ENCODE data around the gene INHBB.

Gene INHBB

DNA sequence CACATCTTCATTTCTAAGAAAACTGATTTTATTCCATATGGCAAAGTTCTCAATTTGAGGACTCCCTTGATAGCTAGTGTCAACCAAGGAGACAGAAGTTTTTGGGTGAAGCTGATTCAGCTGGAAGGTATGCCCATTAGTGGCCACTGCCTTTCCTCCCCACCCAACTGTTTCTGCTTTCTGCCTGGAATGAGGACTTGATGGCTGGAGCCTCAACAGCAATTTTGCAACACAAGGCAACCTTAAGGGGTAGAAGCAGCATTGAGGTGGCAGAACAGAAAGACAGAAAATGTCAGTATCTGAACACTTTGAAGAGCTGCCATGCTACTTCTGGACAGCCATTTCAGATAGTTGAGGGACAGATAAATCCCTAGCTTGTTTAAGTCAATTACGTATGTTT, 47.0 kb downstream of the INHBB start:
- TF ChIP-seq, protein P1, sequence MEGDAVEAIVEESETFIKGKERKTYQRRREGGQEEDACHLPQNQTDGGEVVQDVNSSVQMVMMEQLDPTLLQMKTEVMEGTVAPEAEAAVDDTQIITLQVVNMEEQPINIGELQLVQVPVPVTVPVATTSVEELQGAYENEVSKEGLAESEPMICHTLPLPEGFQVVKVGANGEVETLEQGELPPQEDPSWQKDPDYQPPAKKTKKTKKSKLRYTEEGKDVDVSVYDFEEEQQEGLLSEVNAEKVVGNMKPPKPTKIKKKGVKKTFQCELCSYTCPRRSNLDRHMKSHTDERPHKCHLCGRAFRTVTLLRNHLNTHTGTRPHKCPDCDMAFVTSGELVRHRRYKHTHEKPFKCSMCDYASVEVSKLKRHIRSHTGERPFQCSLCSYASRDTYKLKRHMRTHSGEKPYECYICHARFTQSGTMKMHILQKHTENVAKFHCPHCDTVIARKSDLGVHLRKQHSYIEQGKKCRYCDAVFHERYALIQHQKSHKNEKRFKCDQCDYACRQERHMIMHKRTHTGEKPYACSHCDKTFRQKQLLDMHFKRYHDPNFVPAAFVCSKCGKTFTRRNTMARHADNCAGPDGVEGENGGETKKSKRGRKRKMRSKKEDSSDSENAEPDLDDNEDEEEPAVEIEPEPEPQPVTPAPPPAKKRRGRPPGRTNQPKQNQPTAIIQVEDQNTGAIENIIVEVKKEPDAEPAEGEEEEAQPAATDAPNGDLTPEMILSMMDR (IDR thresholded peaks at IDR 0.05; ENCODE audit: control extremely low read depth, extremely low read depth, low read depth, missing control alignments): no peak
- ChIA-PET POLR2A (no interaction called here), CTCF (interaction anchor here (0.8 kb wide), 1 partner anchor 12 kb away, joined by 4 read pairs; no protein-coding TSS in a partner anchor)
- DNase-seq (ENCODE audit: extremely low spot score): no peak

DNA sequence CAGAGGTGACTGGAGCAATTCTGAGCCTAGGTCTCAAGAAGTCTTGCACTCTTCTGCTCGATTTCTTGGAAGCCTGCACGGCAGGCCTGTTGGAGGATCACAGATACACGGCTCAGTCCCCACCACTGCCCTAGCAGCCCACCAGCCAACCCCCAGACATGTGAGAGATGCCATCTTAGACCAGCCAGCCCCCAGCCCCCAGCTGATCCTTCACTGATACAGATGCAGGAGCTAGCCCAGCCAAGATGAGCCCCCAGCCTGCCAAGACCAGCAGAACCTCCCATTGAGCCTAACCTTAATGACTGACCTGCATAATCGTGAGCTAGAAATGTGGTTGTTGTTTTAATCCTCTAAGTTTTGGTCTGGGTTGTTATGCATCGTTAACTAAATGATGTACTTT, 47.5 kb downstream of the INHBB start:
- ChIA-PET POLR2A (no interaction called here), CTCF (interaction anchor here (0.8 kb wide), 1 partner anchor 12 kb away, joined by 4 read pairs; no protein-coding TSS in a partner anchor)
- DNase-seq (ENCODE audit: extremely low spot score): no peak
- TF ChIP-seq, protein P1 (IDR thresholded peaks at IDR 0.05; ENCODE audit: control extremely low read depth, extremely low read depth, low read depth, missing control alignments): no peak

DNA sequence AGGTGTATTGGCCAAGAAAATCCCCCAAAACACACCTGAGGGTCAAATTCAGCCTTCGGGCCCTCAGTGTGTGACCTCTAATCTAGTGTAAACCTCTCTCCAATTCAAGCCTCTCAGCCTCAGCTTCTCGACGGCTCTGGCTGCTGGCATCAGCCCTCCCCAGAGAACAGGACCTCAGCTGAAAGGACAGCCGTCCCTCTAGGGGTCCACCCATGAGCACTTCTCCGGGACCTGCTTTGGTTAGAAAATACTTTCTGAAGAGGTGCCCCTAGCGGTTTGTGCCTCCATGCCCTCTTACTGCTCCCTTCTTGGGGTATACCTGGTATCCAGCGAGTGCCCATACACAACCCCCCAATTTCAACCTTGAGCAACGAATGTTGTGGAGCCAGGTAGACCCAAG, 48.8 kb downstream of the INHBB start:
- TF ChIP-seq, protein P1 (IDR thresholded peaks at IDR 0.05; ENCODE audit: control extremely low read depth, extremely low read depth, low read depth, missing control alignments): no peak
- POLR2A ChIA-PET: no interaction called here
- no peak for DNase-seq (ENCODE audit: extremely low spot score)
- CTCF ChIA-PET: interaction anchor here (0.8 kb wide), 1 partner anchor 10 kb away, joined by 3 read pairs; no protein-coding TSS in a partner anchor

DNA sequence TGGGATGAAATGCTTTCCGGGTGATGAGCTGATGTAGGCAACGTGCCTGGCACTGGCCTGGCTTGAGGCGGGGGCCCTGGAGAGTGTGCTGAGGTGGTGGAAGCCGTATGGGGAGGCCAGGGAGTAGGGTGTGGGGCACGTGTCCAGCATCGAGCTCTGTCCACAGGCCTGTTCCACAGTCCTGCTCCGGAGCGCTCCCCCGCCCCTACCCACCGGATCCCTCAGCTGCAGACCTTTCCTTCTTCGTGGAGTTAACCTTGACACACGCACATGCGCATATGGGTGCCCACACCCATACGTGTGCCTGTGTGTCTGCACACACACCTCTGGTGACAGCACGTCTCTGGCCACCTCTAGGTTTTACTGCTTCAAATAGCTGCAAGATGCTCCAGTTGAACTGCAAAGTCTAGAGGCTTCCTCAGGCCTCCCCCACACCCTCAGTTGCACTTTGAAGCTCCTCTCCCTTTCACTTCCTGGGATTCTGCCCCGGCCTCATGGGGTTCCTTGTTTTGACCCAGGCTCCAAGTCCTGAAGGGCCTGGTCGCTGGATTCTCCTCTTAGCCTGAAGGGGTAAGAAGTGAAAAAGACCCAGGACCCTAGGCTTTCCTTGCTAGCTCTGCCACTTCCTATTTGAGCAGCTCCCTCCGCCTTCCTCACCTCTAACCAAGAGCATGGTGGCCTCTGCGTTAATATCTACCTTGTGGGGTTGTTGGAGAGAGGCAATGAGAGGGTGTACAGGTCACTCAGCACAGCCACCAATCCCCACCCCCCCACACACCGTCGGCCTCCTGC, 49.5 kb downstream of the INHBB start:
- no peak for DNase-seq (ENCODE audit: extremely low spot score)
- TF ChIP-seq, protein P1 (IDR thresholded peaks at IDR 0.05; ENCODE audit: control extremely low read depth, extremely low read depth, low read depth, missing control alignments): no peak
- CTCF ChIA-PET: interaction anchor here (0.8 kb wide), 1 partner anchor 9 kb away, joined by 3 read pairs; no protein-coding TSS in a partner anchor
- POLR2A ChIA-PET: no interaction called here

DNA sequence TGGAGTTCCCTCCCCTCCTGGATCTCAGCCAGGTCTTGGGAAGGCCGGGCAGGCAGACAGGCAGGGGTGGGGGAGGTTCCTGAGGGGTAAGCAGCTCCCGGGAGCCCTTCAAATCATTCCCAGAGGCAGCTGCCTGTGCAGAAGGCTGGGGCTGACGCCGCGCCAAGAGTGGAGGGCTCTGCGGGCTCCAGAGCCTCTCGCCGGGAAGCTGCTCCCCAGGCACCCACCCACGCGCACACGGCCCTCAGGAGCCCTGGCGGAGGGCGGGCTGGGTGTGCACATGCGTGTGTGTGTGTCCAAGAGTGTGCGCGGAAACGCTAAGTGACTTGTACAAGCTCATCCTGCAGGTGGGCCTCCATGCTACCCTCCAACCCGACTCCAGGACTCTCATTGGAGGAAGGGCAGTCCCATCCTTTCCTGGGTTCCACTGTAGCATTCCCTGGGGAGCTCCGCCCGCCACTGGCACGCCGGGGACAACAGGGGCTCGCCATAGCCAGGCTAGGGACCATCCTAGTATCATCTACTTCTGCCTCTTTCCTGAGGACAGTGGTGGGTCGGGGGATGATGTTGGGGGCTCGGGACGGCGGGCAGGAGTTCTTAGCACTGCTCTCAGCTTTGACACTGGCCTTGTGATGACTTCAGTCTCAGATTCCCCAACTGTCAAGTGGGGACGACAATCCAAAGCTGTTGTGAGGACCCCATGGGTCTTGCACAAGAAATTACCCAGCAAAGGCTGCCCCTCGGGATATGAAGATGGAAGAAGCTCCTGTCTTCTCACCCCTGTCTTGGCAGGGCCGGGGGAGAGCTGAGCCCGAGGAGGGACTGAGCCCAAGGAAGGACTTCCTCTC, 50.3 kb downstream of the INHBB start:
- POLR2A ChIA-PET: no interaction called here
- TF ChIP-seq, protein P1 (IDR thresholded peaks at IDR 0.05; ENCODE audit: control extremely low read depth, extremely low read depth, low read depth, missing control alignments): no peak
- DNase-seq (ENCODE audit: extremely low spot score): no peak
- CTCF ChIA-PET: no interaction called here

Data from GM10248 (cell line).